HEK293T (cell line): Measurements from ENCODE around the gene MERTK.

Experiments used
- ARNT ChIP-seq: fragments of 450-650 bp; IDR thresholded peaks from 2 replicates; pipeline ENCODE4 v1.6.1; 2017; ENCODE audit warnings: mild to moderate bottlenecking
- BHLHE40 ChIP-seq: fragments of 450-650 bp; IDR thresholded peaks from 2 replicates; pipeline ENCODE4 v1.6.1; 2016; ENCODE audit warnings: mild to moderate bottlenecking, moderate library complexity, borderline replicate concordance
- CTBP1 ChIP-seq: fragments of 450-650 bp; IDR thresholded peaks from 2 replicates; pipeline ENCODE4 v1.6.1; 2016; ENCODE audit warnings: borderline replicate concordance
- ELF4 ChIP-seq: fragments of 450-650 bp; IDR thresholded peaks from 2 replicates; pipeline ENCODE4 v1.6.1; 2017; ENCODE audit warnings: antibody characterized with exemption
- FOXA1 ChIP-seq: fragments of 450-650 bp; IDR thresholded peaks from 2 replicates; pipeline ENCODE4 v1.6.1; 2016; ENCODE audit warnings: mild to moderate bottlenecking
- FOXM1 ChIP-seq: fragments of 450-650 bp; IDR thresholded peaks from 2 replicates; pipeline ENCODE4 v1.6.1; 2017; ENCODE audit warnings: mild to moderate bottlenecking, borderline replicate concordance
- HDGF ChIP-seq: fragments of 450-650 bp; IDR thresholded peaks from 2 replicates; pipeline ENCODE4 v1.6.1; 2017; ENCODE audit warnings: antibody characterized with exemption, borderline replicate concordance
- NFRKB ChIP-seq: fragments of 450-650 bp; IDR thresholded peaks from 2 replicates; pipeline ENCODE4 v1.6.1; 2016; ENCODE audit warnings: mild to moderate bottlenecking, moderate library complexity
- PKNOX1 ChIP-seq: fragments of 450-650 bp; IDR thresholded peaks from 2 replicates; pipeline ENCODE4 v1.6.1; 2016
- SP1 ChIP-seq: fragments of 450-650 bp; IDR thresholded peaks from 2 replicates; pipeline ENCODE4 v1.6.1; 2017
- ZNF384 ChIP-seq: fragments of 450-650 bp; IDR thresholded peaks from 2 replicates; pipeline ENCODE4 v1.6.1; 2016

- no peak for TF ChIP-seq FOXM1
- no peak for TF ChIP-seq BHLHE40
- no peak for TF ChIP-seq CTBP1
- TF ChIP-seq NFRKB = no peak
- no peak for TF ChIP-seq PKNOX1
- no peak for TF ChIP-seq ELF4
- no peak for TF ChIP-seq HDGF
- no peak for TF ChIP-seq ARNT
- no peak for TF ChIP-seq ZNF384
- no peak for TF ChIP-seq SP1
- TF ChIP-seq FOXA1 = no peak
These were observed 7.8 kb downstream of the MERTK start for GRCh38 chr2:111905990-111906735.
